D721Med (cell line): ENCODE results near the gene OPN1SW.

Experiments
- DNase-seq: peaks from one replicate; pipeline ENCODE4 v3.0.0; 2011; ENCODE audit warnings: low spot score; ENCODE audit not compliant: insufficient read length
- FAIRE-seq: peaks from 2 replicates; lab custom pipeline; 2011; peaks lifted over from hg19 to GRCh38; lab: Jason Lieb, UNC
- TF ChIP-seq, protein P1 (sequence below): IDR thresholded peaks from 2 replicates; pipeline ENCODE4 v1.5.1; 2012; ENCODE audit warnings: mild to moderate bottlenecking, control low read depth; ENCODE audit not compliant: insufficient read depth; ENCODE audit errors: missing control alignments

Gene OPN1SW

GRCh38 chr7:128739990-128740682, 35.5 kb downstream of the OPN1SW start:
- DNase-seq, result no peak

GRCh38 chr7:128739048-128739962, 36.3 kb downstream of the OPN1SW start, which contains the start of gene CALU:
TSS of gene CALU (plus strand) at chr7:128739359. CDS start at chr7:128748584, 9,225 bp downstream.
- TF ChIP-seq, protein P1, sequence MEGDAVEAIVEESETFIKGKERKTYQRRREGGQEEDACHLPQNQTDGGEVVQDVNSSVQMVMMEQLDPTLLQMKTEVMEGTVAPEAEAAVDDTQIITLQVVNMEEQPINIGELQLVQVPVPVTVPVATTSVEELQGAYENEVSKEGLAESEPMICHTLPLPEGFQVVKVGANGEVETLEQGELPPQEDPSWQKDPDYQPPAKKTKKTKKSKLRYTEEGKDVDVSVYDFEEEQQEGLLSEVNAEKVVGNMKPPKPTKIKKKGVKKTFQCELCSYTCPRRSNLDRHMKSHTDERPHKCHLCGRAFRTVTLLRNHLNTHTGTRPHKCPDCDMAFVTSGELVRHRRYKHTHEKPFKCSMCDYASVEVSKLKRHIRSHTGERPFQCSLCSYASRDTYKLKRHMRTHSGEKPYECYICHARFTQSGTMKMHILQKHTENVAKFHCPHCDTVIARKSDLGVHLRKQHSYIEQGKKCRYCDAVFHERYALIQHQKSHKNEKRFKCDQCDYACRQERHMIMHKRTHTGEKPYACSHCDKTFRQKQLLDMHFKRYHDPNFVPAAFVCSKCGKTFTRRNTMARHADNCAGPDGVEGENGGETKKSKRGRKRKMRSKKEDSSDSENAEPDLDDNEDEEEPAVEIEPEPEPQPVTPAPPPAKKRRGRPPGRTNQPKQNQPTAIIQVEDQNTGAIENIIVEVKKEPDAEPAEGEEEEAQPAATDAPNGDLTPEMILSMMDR, result no peak
- FAIRE-seq (no peak), DNase-seq (peak; percentile 96)

More at GRCh38 chr7:128739990-128740682, 35.5 kb downstream of the OPN1SW start:
- TF ChIP-seq, protein P1, result no peak
- FAIRE-seq, result no peak

GRCh38 chr7:128738570-128739047, 37.0 kb downstream of the OPN1SW start:
- TF ChIP-seq, protein P1, result no peak
- FAIRE-seq (no peak), DNase-seq (no peak)

DNA sequence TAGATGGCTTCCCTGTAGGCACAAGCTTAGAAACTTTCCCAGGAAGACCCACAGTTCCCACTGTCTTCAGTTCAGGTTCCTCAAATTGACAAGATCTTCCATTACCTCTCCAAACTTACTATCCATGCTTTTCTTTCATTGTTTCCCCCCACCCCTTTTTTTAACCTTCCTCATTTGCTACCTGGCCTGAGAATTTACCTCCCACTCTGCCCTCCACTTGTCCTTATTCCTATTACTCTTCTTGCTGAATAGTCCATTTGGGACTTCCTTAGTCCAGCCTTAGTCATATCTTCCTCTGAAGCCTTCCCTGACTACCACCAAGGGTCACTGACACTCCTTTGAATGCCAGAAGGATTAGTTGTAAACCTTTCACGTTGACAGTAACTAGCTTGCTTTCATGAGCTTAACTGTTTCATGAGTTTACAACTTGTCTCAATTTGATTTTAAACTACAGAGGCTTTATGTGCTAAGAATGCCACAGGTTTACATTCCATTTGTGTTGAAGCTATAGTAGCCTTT, 37.7 kb downstream of the OPN1SW start:
- TF ChIP-seq, protein P1, result no peak

DNA sequence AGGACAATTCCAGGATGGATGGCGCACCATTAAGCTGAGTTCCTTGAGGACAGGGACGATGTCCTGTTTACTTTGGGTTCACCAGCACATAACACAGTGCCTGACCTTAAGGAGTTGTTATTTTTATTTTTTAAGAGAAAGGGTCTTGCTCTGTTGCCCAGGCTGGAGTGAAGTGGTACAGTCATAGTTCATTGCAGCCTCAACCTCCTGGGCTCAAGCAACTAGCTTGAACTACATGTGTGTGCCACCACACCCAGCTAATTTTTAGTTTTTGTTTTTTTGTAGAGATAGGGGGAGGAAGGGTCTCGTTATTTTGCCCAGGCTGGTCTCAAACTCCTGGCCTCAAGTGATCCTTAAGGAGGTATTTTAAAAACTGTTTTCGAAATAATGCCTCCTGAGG, 38.2 kb downstream of the OPN1SW start:
- DNase-seq, result no peak
- FAIRE-seq, result no peak
- TF ChIP-seq, protein P1, result no peak

More for the DNA sequence above, 37.7 kb downstream of the OPN1SW start:
- FAIRE-seq (no peak), DNase-seq (no peak)

DNA sequence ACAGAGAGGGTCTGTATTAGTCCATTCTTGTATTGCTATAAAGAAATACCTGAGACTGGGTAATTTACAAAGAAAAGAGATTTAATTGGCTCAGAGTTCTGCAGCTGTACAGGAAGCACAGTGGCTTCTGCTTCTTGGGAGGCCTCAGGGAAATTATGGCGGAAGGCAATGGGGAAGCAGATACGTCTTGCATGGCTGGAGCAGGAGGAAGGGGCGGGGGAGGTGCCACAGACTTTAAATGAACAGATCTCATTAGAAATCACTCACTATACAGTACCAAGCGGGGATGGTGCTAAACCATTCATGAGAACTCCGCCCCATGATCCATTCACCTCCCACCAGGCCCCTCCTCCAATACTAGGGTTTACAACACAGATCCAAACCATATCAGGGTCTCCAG, 40.2 kb downstream of the OPN1SW start:
- no peak for FAIRE-seq
- TF ChIP-seq, protein P1, result no peak
- DNase-seq, result no peak
